OCI-LY7 (cell line): ENCODE results near the gene RASGRP2. TPM values are rescaled to one million over a fixed set of nuclear protein-coding genes. Genes with fewer than 3 reads are reported as not detected.

ENCODE experiments used
- Bru-seq: library from RNA; stranded (reverse); fragments of 400-500 nt; gene quantifications from one replicate; lab custom pipeline; 2021; lab: Mats Ljungman, UMichigan
- BruChase-seq, 2 experiments: library from RNA; stranded (reverse); fragments of 400-500 nt; gene quantifications; one replicate each; lab custom pipeline; 2021; lab: Mats Ljungman, UMichigan
- BruUV-seq: library from RNA; stranded (reverse); fragments of 400-500 nt; replicated peaks from 2 replicates; lab custom pipeline; 2021; lab: Mats Ljungman, UMichigan
- CTCF ChIA-PET: fragments of 300-600 bp; sonication (Branson Sonifier 250); formaldehyde crosslinking; loops from one replicate; lab custom pipeline; 2022; ENCODE audit warnings: antibody characterized with exemption; ENCODE audit not compliant: unreplicated experiment; lab: Charles Lee
- POLR2A ChIA-PET: fragments of 300-600 bp; sonication (Branson Sonifier 250); formaldehyde crosslinking; loops from one replicate; lab custom pipeline; 2022; ENCODE audit warnings: antibody characterized with exemption; lab: Charles Lee
- DNase-seq: peaks from one replicate; pipeline ENCODE4 v3.0.0-alpha.2; 2015; ENCODE audit warnings: low spot score
- H2AFZ ChIP-seq: fragments of 200-600 bp; sonication (generic), shearing (Covaris generic); 2 replicates; pipeline ENCODE4 v1.6.1; 2014; ENCODE audit warnings: mild to moderate bottlenecking, antibody characterized with exemption, low read length, moderate library complexity
- H3K27ac ChIP-seq: fragments of 200-600 bp; sonication (generic); 2 replicates; pipeline ENCODE4 v1.5.1; 2014; ENCODE audit warnings: mixed run types, low read depth, mild to moderate bottlenecking, moderate library complexity, low read length, inconsistent platforms; ENCODE audit not compliant: poor library complexity, severe bottlenecking
- H3K36me3 ChIP-seq: fragments of 200-600 bp; sonication (generic); 2 replicates; pipeline ENCODE4 v1.6.1; 2014; ENCODE audit warnings: mild to moderate bottlenecking, antibody characterized with exemption, low read length, moderate library complexity, mixed read lengths; ENCODE audit not compliant: insufficient read depth
- H3K4me1 ChIP-seq: fragments of 200-600 bp; sonication (generic); 2 replicates; pipeline ENCODE4 v1.5.1; 2014; ENCODE audit warnings: mild to moderate bottlenecking, low read length; ENCODE audit not compliant: insufficient read depth, poor library complexity, severe bottlenecking
- H3K4me2 ChIP-seq: fragments of 200-600 bp; sonication (generic); 2 replicates; pipeline ENCODE4 v1.6.1; 2014; ENCODE audit warnings: mild to moderate bottlenecking, low read length
- H3K4me3 ChIP-seq: fragments of 200-600 bp; sonication (generic); 2 replicates; pipeline ENCODE4 v1.5.1; 2014; ENCODE audit warnings: mild to moderate bottlenecking, low read depth, low read length; ENCODE audit not compliant: poor library complexity, severe bottlenecking
- H3K79me2 ChIP-seq: fragments of 200-600 bp; sonication (generic); 2 replicates; pipeline ENCODE4 v1.6.1; 2016; ENCODE audit warnings: low read depth, mild to moderate bottlenecking, low read length, moderate library complexity, mixed read lengths; ENCODE audit not compliant: insufficient read depth
- H3K9me2 ChIP-seq: fragments of 200-600 bp; sonication (generic); 2 replicates; pipeline ENCODE4 v1.6.1; 2016; ENCODE audit warnings: mild to moderate bottlenecking, low read length, mixed read lengths; ENCODE audit not compliant: insufficient read depth
- H3K9me3 ChIP-seq: fragments of 200-600 bp; sonication (generic); 2 replicates; pipeline ENCODE4 v1.6.1; 2014; ENCODE audit warnings: mild to moderate bottlenecking, mixed run types, low read length, mixed read lengths
- H4K20me1 ChIP-seq: fragments of 200-600 bp; sonication (generic); 2 replicates; pipeline ENCODE4 v1.6.1; 2014; ENCODE audit warnings: mild to moderate bottlenecking, antibody characterized with exemption, low read length, moderate library complexity, mixed read lengths; ENCODE audit not compliant: insufficient read depth
- CTCF ChIP-seq: fragments of 200-600 bp; sonication (generic); conservative IDR thresholded peaks from 2 replicates; pipeline ENCODE4 v1.5.1; 2014; ENCODE audit warnings: mild to moderate bottlenecking, antibody characterized with exemption, low read length, moderate library complexity, mixed read lengths
- EZH2phosphoT487 ChIP-seq: fragments of 200-600 bp; sonication (generic); IDR thresholded peaks from 2 replicates; pipeline ENCODE4 v1.6.1; 2018; ENCODE audit warnings: low read depth, borderline replicate concordance, mild to moderate bottlenecking, mixed run types, antibody characterized with exemption, low read length, moderate library complexity, mixed read lengths
- intact Hi-C: fragments of 100-400 bp; cut with micrococcal nuclease; formaldehyde crosslinking; loops from one replicate; pipeline ENCODE4 v1.10.0; 2022; ENCODE audit not compliant: unreplicated experiment
- long read RNA-seq: library from polyadenylated mRNA; stranded (forward); transcript quantifications from one replicate; pipeline ENCODE4 v2.0.0, GENCODE V29; 2022
- total RNA-seq, 2 experiments: library from RNA; depleted of rRNA in 1 of 2; stranded (reverse); fragments of >200 nt in 1 of 2; shearing (Covaris generic) in 1 of 2; gene quantifications; 2 replicates each; pipeline ENCODE4 v1.2.3, GENCODE V29; 2014 to 2022

Gene RASGRP2
- total RNA-seq (2014; rRNA removed; shearing (Covaris generic)) = 127 and 145 TPM in 2 replicates
- 195 and 205 TPM in 2 replicates for total RNA-seq (2022)
- Bru-seq, nascent RNA = percentile 65 among the genes with signal in this experiment
- BruChase-seq, experiment 1, labeled RNA remaining after a 6-hour chase = percentile 88 among the genes with signal in this experiment
- percentile 84 among the genes with signal in this experiment for BruChase-seq, experiment 2, labeled RNA remaining after a 2-hour chase
- long read RNA-seq, transcript RASGRP2-204 (5 exons, 642 nt) = minor isoform, 5 of 60 reads
- long read RNA-seq, transcript RASGRP2-207 (17 exons, 2,221 nt) = major isoform, 10 of 60 reads
- long read RNA-seq, partial matches to known transcripts = 14 of 60 reads
- long read RNA-seq, other reads (novel, unspliced or antisense) = 26 of 60 reads

GRCh38 chr11:64743591-64744543 lies at the start of gene RASGRP2:
TSS of gene RASGRP2 (minus strand) at chr11:64744142. CDS start at chr11:64742866, 1,276 bp downstream.
- 0 out of 2 replicates have a peak, but pooled peaks cover 7% of the 10 kb centered on the region for H4K20me1 ChIP-seq
- peaks cover 40% of the 10 kb centered on the region for H3K4me1 ChIP-seq
- intact Hi-C loops = loop anchor here (1.0 to 5.0 kb wide), 5 partner anchors 19 to 133 kb away; partner anchors contain the start of genes EHD1 and MAP4K2
- no TSS peak for BruUV-seq
- no peaks in the 10 kb centered on the region for H3K9me3 ChIP-seq
- ChIA-PET CTCF (interaction anchor here (0.6 to 1.9 kb wide), 4 partner anchors 28 to 493 kb away, joined by 3 to 6 read pairs (median 4); no protein-coding TSS in a partner anchor), POLR2A (interaction anchor here (0.9 to 2.1 kb wide), 8 partner anchors 17 to 105 kb away, joined by 3 to 5 read pairs (median 4); partner anchors contain the start of gene SF1)
- H2AFZ ChIP-seq = no peak within 1 kb of the TSS
- peak within 1 kb of the TSS; percentile 95 for H3K27ac ChIP-seq
- peak; percentile 89 for DNase-seq
- TF ChIP-seq EZH2phosphoT487 = no peak
- TF ChIP-seq CTCF = peak; percentile 86
- no peaks in the 10 kb centered on the region for H3K9me2 ChIP-seq
- peaks cover 31% of the 10 kb centered on the region for H3K36me3 ChIP-seq
- peak within 1 kb of the TSS; percentile 97 for H3K4me2 ChIP-seq
- peak within 1 kb of the TSS; percentile 89 for H3K4me3 ChIP-seq
- peaks cover 6% of the 10 kb centered on the region; the same call in 1 of the 2 replicates for H3K79me2 ChIP-seq

GRCh38 chr11:64792482-64792881 lies 48.5 kb upstream of the RASGRP2 start:
- no peaks in the 10 kb centered on the region for H4K20me1 ChIP-seq
- peaks cover 5% of the 10 kb centered on the region for H3K4me1 ChIP-seq
- TF ChIP-seq EZH2phosphoT487 (no peak), CTCF (no peak)
- POLR2A ChIA-PET = no interaction called here
- no peaks in the 10 kb centered on the region for H3K79me2 ChIP-seq
- H3K9me2 ChIP-seq = no peaks in the 10 kb centered on the region
- H3K9me3 ChIP-seq = no peaks in the 10 kb centered on the region
- H3K4me3 ChIP-seq = no peak overlapping the region
- no peak overlapping the region for H2AFZ ChIP-seq
- CTCF ChIA-PET = no interaction called here
- intact Hi-C loops = no loop called here
- H3K27ac ChIP-seq = no peak overlapping the region
- no TSS peak for BruUV-seq
- H3K4me2 ChIP-seq = no peak overlapping the region
- peaks cover 71% of the 10 kb centered on the region for H3K36me3 ChIP-seq
- no peak for DNase-seq
